GM18498 (cell line): ENCODE results near the gene SLC49A3.

ENCODE experiments used
- ATAC-seq: cut with Tn5 transposase; IDR thresholded peaks from one replicate; pipeline ENCODE4 v1.9.1; 2021; ENCODE audit warnings: mild to moderate bottlenecking, moderate library complexity; ENCODE audit not compliant: unreplicated experiment

Gene SLC49A3

DNA sequence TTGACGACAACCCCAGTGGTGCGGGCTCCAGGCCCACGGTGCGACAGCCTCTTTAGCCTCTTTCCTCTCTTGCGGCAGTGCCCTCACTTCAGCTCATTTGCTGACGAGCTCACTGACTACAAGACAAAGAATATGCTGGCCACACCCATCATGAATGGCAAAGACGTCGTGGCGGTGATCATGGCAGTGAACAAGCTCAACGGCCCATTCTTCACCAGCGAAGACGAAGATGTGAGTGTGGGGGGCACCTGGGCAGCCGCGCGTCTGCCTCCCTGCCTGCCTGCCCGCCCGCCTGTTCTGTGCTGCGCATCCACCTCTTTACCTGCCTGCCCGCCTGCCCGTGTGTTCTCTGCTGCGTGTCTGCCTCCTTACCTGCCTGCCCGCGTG is 54.4 kb downstream of the SLC49A3 start:
- ATAC-seq = no peak

DNA sequence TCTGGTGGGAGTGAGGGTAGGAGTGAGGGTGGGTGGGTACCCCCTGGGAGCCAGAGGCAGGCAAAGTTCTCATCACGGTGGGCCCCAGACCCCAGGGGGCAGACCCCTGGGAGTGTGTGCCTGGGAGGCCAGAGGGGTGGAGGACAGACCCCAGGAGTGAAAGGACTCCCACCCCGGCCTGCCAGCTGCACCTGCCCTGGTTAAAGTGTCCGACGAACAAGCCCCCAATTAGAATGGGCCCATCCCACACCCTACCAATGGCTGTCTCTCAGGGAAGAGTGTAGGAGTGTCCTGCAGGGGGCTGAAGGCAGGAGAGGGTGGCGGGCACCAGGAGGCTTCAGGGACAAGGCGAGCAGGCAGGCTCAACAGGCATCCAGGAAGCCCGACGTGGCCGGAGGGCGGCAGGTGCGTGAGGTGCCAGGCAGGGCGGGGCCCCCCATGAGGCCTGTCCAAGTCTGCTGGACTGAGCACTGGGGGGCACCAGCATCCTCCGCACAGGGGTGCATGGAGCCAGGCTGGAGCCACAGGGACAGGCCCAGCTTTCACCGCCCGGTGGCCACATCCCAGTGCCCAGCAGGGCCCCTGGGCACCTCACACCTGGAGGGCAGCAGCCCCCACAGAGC is 54.9 kb downstream of the SLC49A3 start:
- no peak for ATAC-seq

DNA sequence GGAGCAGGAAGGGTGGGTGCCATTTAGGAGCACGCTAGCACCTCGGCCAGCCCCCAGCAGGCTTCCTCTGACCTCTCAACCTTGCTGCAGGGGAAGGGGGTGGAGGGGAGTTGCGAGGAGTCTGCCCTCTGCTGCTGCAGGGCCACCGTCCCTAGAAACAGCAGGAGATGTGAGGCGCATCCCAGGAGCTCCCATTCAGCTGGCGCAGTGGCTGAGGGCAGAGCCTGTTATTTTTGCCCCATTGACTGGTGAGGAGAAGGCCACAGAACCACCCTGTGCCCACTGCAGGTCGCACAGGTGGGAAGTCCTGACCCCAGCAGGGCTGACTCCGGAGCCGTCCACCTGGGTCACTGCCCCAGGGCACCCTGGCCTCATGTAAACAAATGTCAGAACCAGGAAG is 55.5 kb downstream of the SLC49A3 start:
- no peak for ATAC-seq

DNA sequence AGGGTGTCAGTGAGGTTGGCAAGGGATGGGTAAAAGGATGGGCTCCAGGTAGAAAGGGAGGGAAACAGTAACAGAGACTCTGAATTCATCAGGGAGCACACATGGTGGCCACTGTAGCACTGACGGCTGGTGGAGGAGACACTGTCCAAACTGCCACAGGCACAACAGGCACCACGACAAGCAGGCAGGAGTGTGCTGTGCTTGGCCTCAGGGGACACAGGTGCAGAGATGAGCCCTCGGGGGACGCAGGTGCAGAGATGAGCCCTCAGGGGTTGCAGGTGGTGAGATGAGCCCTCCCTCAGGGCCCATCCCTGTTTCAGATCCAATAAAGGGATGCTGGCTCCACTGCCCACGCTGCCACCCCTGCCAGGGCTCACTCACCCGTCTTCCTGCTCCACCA is 56.0 kb downstream of the SLC49A3 start:
- no peak for ATAC-seq

DNA sequence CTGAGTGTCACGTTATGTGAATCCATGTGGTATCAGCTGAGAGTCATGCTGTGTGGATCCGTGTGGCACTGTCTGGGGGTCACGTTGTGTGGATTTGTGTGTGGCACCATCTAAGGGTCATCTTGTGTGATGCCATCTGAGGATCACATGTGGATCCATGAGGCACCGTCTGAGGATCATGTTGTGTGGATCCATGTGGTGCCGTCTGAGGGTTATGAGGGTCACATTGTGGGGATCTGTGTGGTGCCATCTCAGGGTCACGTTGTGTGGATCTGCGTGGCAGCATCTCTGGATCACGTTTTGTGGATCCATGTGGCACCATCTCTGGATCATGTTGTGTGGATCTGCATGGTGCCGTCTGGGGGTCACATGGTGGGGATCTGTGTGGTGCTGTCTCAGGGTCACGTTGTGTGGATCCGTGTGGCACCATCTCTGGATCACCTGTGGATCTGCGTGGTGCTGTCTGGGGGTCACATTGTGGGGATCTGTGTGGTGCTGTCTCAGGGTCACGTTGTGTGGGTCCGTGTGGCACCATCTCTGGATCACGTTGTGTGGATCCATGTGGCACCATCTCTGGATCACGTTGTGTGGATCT is 56.7 kb downstream of the SLC49A3 start:
- ATAC-seq = no peak
